Fibroblast of lung (primary cell): ENCODE data around the gene ITIH4.

ENCODE experiments used
- CTCF ChIP-seq, 2 donors: IDR thresholded peaks in 1 of 2; conservative IDR thresholded peaks in 1 of 2; 1 replicate in 1 of 2; 2 replicates in 1 of 2; pipeline ENCODE4 v1.5.1; 2011 to 2012; ENCODE audit warnings: low read length in 2 of 2, control low read depth in 1 of 2, inconsistent platforms in 1 of 2, low read depth in 1 of 2, mild to moderate bottlenecking in 1 of 2
- EZH2 ChIP-seq: IDR thresholded peaks from 2 replicates; pipeline ENCODE4 v1.5.1; 2012; ENCODE audit warnings: low read length, control low read depth, mild to moderate bottlenecking; ENCODE audit errors: missing control alignments

- TF ChIP-seq CTCF (conservative IDR thresholded peaks at IDR 0.05 in 1 of 2, IDR thresholded peaks at IDR 0.05 in 1 of 2; ENCODE audit: low read depth in 1 of 2, low read length in 2 of 2) (no peak), EZH2 (no peak)
These were observed 23.5 kb upstream of the ITIH4 start for GRCh38 chr3:52854013-52854412.
